Measurements from ENCODE around the gene TBC1D2B.
"Not testable (repeated sequence)": the region's sequence is repeated elsewhere in the genome, so short reads cannot be mapped to it uniquely, and the experiment has no call there.

Gene TBC1D2B

DNA sequence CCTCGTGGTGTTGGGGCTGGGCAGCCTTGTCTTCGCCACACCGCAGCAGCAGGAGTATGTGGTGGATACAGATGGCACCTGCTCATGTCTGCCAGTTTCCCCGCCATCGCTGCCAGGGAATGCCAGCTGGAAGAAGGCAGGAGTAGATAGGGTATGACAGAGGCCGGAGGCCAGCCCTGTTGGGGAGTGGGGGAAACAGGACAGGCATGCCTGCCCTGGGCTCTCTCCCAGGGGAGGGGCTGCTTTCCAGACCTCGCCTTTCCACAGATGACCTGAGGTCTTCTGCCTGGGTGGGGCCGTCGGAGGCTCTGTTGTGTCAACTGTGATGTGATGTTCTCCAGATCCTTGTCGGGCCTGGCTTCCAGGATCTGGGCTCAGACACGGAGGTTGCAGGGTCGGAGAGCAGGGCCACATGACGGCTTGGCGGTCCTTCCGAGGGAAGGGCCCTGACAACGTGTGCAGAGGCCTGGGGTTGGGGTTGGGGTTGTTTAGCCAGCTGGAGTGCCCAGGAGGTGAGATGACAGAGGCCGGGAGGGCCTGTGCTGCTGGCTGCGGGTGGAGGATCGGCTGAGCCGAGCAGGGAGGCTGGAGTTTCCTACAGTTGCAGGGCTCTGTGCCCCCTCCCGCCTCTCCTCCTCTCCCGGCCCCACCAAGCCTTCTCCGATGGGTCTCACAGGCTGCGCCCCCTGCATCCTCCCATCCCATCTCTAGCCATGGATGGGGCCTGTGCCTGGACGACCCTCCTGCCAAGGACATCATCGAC is 102.0 kb downstream of the TBC1D2B start:
- no peak for DNase-seq (ENCODE audit: low read depth)

DNA sequence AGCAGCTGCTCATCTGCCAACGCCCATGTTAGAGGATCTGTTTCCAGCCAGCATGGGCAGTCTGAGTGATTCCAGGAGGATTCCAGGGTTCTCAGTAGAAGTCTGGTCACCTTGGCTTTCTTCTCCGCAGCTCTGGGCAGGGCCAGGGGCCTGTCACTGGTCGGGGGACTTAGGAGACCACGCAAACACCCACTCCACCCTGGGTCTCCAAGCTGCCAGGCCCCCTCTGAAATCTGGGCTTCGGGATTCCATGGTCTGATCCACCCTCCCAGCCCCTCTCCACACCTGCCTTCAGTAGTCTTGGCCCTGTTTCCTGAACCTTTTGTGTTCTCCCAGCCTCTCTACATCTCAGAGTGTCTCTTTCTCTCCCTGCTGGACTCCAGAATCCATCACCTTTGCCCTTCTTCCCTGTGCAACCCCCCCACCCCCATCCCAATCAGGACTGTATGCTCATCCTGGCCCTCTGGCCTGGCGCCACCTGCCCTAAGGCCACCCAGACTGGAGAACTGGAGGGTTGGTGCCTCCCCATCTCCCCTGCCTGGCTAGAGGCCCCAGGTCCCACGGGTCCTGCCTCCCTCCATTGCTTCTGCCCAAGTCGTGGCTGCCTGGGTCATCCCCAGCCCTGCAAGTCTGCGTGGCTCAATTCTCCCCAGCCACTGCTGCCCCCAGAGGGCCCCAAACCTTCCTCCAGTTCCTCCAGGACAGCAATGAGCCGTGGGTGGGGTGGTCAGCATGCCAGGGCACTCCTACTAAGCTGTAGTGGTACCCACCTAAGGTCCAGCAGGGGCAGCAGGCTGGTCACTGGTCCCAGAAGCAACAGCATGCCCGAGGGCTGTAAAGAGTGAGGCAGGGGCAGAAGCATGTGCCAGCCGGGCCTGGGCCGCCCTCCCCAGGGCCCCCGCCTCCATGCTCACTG is 102.8 kb downstream of the TBC1D2B start:
- no peak for DNase-seq (ENCODE audit: low read depth)

DNA sequence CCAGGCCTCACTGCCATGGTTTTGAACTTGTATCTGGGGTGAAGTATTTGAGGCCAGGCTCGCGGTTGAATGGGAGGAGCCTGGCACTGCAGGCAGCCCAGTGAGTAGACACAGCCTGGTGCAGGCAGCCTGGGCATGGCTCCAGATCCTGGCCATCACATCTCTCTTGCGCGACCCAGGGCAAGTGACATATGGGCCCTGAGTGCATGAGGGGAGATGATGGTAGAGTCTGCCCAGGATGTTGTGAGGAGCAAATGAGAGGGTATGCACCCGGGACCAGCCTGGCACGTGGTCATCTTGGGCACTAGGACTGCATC is 103.5 kb downstream of the TBC1D2B start:
- DNase-seq (ENCODE audit: low read depth): peak; percentile 45

DNA sequence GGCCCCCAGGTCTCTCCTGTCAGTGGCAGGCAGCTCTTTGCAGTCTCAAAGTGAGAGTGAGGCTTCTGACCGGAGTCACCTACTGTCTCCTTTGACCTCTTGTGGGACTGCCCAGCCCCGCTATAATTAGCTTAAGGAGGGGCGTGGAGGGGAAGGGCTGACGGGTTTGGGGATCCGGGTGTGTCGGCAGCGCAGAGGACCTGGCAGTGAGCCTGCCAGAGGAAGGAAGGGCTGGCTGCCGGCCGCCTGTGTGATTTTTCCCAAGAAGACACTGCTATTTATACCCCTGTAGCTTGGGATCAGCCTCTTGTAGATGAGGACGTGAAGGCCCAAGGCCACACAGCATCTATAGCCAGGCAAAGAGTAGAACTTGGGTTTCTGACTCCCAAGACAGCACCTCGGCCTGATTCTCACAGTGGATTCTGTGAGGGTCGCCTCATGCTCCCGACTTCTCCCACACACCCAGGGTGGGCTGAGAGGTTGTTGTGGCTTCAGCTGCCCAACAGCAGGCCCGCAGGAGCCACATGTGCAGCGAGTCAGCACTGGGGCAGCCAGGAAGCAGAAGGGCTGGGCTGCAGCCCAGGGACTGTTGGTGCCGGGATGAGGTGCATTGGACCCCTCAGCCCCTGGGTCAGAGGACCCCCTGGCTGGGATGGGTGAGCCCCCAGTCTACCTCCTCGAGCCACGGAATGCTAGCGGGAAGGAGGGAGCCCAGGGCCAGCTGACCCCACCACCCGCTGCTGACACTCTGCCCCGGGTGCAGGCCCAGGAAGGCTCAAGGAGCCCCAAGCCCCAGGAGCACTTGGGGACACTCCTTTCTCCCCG is 104.0 kb downstream of the TBC1D2B start:
- DNase-seq (ENCODE audit: low read depth): not testable (repeated sequence)

DNA sequence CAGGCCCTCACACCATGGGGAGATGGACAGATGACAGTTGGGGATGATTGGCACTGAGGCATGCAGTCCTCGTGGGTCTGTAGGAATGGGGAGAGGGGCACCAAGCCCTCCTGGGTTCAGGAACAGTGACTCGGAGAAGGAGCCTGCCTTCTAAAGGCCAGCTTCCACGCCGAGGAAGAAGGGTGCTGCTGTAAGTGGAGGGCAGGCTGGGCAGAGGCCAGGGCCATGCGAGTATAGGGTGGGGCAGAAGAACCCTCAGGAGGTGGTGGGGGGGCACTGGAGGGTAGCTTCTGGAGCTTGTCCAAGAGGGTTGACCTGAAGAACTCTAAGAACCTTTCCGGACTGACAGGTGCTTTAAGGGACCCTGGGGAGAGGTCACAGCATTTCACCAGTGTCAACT is 104.8 kb downstream of the TBC1D2B start:
- DNase-seq (ENCODE audit: low read depth): not testable (repeated sequence)

DNA sequence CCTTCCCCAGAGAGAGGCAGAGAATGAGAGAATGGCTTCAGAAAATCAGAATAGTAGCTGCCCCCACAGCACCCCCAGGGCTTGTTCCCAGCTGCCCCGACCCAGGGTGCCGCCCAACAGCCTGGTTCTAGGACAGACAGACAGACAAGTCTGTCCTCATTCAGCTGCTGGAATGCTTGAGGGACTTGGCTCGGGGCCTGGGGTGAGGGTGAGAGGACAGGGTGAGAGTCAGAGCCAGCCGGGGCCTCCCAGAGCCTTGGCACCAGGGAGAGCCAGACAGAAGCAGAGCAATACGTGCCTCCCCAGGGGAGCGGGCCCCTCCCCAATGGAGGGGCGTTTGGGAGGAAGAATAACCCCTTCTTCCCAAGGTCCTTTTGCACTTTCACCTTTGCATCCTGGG is 105.6 kb downstream of the TBC1D2B start:
- not testable (repeated sequence) for DNase-seq (ENCODE audit: low read depth)

DNA sequence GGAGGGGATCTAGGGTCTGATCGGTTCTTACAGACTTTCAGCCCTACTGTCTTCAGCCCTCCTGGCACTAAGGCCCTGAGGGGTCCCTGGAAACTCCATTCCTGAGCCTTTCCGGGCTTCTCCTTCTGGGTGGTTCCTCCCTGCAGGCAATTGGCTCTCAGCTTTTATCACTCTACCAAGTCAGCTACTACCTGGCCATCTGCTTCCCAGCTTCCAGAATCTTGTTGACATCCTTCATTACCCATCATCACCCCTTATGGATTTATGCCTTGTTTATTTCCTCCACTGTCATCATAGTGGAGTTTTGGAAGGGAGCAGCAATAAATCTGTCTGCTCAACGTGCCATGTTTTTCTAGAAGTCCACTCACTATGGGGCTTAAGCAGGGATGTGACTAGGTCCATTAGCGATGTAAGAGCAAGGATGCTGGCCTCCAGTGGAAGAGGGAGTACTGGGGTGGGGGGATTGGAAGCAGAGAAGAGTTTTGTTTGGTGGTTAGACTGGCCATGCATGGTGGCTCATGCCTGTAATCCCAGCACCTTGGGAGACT is 106.6 kb downstream of the TBC1D2B start:
- not testable (repeated sequence) for DNase-seq (ENCODE audit: low read depth)

DNA sequence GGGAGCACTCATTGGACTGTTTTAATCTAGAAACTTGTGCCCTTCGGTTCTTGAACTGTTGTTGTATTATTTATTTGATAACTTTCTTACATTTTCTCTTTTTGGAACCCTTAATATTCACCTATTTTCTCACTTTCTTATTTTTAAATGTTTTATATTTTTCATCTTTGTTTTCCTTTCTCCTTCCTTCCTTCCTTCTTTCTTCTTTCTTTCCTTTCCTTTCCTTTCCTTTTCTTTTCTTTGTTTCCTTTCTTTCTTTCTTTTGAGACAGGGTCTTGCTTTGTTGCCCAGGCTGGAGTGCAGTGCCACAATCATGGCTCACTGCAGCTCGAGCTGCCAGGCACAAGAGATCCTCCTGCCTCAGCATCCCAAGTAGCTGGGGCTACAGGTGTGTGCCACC is 108.5 kb downstream of the TBC1D2B start:
- no peak for DNase-seq (ENCODE audit: low read depth)

DNA sequence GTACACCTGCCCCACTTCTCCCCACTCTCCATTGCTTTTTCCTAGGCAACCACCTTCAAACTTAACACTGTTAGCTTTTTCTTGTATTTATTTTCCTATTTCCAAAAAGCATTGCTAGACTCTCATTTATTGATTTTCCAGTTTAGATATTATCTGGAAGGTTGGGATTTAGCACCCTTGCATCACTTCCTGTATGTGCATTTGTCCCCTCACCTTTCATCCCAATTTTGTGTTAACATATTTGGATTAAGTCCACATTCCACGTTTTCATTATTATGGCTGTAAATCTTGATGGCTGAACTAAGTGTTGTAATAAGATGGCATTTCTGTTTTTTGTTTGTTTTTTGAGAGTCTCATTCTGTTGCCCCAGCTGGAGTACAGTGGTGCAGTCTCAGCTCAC is 109.7 kb downstream of the TBC1D2B start:
- no peak for DNase-seq (ENCODE audit: low read depth)

DNA sequence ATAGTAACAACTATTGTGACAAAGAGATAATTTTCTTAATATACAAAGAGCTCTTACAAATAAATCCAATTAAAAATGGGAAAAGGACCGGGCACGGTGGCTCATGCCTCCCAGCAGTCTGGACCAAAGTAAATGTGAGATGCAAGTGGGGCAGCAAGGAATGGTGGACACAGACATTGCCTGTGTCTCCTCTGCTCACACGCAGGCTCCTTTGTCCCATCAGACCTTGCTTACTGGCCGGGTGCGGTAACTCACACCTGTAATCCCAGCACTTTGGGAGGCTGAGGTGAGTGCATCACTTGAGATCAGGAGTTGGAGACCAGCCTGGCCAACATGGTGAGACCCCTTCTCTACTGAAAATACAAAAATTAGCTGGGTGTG is 110.3 kb downstream of the TBC1D2B start:
- DNase-seq (ENCODE audit: low read depth): not testable (repeated sequence)

DNA sequence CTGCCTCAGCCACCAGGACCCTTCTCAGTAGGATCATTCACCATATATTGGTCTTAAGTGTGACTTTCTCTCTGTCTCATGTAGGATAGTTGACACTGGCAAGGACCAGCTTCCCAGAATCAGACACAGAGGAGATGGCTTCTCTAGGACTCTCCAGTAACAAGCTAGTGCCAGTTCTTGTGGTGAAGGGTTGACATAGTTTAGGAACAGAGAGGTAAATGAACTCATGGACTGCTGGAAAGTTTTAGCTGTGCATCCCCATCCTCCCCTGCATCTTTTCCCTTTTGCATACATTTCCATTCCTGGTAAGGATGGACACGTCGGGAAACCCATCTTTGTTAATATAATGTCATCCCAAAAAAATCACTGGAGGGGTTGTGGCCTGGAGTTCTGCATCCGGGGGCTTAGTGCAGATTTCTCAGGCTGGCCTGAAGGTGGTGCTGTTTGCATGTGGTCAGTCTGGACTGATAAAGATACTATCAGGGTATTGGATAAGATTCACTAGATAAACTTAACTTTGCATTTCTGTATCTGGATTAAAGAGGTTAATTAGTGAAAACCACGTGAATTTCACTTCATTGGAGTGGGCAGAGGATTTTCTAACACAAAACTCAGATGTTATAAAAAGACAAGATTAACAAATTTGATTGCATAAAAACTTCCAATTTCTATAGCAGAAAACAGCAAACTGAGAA is 110.8 kb downstream of the TBC1D2B start:
- DNase-seq (ENCODE audit: low read depth): peak; percentile 27

DNA sequence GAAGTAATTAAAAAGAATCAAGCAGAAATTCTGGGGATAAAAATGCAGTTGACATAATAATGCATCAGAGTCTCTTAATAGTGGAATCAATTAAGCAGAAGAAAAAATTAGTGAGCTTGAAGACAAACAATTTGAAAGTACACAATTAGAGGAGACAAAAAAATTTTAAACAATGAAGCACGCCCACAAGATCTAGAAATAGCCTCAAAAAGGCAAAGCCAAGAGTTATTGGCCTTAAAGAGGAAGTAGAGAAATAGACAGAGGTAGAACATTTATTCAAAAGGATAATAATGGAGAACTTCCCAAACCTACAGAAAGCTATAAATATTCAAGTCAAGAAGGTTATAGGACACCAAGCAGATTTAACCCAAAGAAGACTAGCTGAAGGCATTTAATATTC is 113.3 kb downstream of the TBC1D2B start:
- DNase-seq (ENCODE audit: low read depth): no peak

DNA sequence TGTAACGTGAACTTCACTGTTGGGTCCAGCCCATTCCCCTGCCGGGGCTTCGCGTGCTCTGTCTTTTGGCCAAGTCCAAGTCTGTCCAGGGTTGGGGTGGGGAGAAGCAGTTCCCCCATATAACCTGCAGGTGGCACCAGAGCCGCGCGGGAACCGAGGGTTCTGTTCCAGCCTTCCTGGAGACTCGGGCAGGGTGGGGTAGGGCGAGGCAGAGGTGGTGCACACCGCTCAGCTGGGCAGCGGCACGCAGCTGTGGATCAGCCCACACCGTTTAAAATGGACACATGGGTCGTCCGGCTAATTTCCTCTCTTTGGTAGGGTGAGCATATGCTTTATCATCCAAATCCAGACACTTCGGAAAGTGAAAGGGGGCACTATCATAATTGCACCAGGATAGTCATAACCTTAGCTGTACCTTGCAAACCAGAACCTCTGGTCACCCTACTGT is 118.1 kb downstream of the TBC1D2B start:
- peak; percentile 28 for DNase-seq (ENCODE audit: low read depth)

DNA sequence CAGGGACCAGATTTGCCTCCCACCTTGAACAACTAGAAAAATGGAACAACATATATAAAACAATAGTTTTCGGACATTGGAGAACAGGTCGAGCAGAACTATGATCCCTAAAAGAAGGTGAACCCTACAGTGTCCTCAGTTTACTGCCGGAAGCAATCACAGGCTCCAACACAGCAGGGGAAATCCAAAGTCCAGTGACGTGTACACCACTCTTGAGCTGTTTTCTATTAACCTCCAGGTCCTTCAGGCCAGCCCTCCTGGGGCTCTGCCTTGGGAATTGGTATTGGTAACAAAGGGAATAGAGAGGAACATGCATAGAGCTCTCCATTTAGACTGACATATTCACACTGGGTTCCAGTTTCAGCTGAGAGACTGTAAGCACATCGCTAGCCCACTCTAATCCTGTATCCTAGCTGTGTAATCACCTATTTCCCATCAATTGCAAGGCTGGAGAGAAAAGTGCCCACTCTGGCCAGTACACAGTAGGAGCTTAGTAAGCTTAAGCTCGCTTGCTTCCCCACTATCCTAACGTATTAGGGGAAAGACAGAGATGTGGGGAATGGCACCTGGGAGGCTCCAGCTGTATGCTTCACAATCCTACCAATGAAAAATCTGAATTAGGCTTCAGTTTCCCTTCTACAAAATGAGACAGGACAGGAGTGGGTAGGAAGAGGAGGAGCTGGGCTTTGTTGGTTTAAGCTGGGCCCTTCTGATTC is 118.6 kb downstream of the TBC1D2B start:
- DNase-seq (ENCODE audit: low read depth): not testable (repeated sequence)

DNA sequence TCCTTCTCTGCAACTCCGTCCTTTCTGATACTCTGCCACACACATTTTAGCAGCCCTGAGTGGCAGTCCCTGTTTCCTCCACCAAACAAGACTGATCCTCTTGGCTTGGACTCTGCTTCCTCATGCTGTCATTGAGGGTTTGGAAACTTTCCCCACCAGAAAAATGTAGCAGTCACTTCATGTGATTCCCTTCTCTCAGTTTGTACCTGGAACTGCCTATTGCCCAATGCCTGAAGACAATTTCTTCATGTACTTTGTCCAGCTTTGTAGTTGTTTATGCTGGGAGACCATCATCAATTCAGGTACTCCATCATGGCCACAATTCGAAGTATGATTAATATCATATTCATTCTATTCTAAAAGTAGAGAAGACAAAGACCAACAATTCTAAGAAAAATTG is 119.5 kb downstream of the TBC1D2B start:
- DNase-seq (ENCODE audit: low read depth): not testable (repeated sequence)

DNA sequence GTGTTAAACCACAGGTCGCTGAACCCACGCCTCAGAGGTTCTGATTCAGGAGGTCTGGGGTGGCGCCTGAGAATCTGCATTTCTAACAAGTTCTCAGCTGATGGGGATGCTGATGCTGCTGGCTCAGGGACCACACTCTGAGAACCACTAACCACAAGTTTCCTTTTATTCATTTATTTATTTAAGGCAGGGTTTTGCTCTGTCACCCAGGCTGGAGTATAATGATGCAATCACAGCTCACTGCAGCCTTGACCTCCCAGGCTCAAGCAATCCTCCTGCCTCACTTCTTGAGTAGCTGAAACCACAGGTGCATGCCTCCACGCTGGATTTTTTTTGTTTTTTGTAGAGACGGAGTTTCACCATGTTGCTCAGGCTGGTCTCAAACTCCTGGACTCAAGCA is 123.6 kb downstream of the TBC1D2B start:
- DNase-seq (ENCODE audit: low read depth): peak; percentile 27

DNA sequence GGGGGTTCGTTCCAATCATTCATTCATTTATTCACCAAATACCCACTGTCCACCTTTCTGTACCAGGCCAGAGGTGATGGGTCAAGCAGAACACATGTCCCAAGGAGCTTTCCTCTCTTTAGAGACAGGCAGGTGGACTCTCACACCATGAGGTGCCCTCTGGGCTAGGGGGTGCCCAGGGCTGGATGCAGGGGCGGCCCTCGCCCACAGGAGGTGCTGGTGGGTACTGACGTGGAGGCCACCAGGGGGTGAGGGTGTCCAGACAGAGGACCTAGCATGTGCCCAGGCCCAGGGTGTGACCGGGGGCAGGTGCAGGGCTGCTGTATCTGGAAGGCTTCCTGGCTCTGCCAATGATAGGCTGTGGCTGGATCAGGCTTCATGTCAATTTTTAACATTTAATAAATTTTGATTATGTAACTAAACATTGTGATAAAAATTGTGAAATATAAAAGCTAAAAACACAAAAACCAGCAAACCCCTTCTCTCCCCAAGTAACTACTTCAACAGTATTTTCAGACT is 124.5 kb downstream of the TBC1D2B start:
- DNase-seq (ENCODE audit: low read depth): not testable (repeated sequence)

DNA sequence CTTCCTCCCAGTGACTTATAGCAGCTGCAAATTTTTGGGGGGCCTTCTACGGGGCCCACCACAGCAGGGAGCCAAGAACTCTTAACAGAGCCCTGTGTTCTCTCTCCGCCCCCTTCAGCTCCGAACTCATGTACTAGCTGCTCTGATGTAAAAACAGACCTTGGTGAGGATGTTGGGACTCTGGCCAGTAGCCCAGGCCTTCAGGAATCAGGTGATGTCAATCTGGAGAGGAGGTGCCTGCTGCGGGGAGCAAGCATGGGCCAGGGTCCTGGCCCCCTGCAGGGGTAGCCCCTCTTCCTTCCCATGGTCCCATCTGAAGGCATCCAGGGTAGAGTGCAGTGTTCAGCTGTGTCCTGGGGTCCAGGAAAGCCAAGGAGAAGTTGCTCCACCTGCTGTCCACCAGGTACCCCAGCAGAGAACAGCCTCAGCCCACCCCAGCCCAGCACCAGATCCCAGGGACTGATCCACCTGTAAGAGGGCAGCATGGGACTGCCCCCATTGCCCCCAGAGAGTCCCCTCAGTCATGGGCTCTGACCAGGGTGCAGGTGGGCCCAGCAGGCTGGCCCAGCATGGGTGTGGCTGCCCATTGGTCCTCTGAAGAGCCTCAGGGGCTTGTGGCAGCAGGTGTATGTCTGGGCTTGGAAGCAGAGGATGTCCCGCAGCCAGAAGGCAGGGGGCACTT is 126.3 kb downstream of the TBC1D2B start:
- not testable (repeated sequence) for DNase-seq (ENCODE audit: low read depth)

DNA sequence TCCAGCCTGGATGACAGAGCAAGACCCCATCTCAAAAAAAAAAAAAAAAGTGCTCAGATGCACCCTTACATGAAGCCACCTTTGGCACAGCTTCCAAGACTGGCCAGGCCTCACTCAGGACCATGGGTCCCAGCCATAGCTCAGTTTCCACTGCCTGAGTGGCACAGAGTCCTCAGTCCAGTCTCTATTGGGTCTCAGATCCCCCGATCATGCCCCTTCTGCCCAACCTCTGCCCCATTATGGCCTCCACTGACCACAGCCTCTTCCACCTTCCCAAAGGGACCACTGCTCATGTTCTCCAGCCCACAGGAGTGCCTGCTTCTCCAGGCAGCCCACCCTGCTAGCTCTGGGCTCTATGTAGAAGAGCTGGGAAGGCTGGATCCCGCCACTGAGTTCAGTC is 127.0 kb downstream of the TBC1D2B start:
- not testable (repeated sequence) for DNase-seq (ENCODE audit: low read depth)

DNA sequence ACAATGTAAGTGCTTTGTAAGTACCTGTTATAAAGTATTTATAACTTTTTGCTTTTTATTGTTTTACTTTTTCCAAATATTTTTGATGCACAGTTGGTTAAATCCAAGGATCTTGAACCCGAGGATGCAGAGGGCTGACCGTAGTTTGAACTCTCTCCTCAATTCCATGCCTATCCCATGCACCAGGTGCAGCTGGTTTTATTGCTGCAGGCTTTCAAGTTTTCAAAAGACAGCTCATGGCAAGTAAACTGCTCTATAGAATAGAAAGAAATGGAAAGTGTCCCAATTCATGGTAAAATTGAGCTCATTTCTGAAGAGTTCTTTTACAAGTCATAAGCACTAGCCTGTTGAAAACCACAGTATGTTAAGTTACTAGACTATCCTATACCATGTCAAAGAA is 131.9 kb downstream of the TBC1D2B start:
- DNase-seq (ENCODE audit: low read depth): no peak
